Measurements from ENCODE around the gene KIR3DL3. TPM values are rescaled to one million over a fixed set of nuclear protein-coding genes. Genes with fewer than 3 reads are reported as not detected.
"Not testable (repeated sequence)": the region's sequence is repeated elsewhere in the genome, so short reads cannot be mapped to it uniquely, and the experiment has no call there.

The KIR3DL3 gene
- total RNA-seq, 1 experiment from 2014 or later, result not detected

DNA sequence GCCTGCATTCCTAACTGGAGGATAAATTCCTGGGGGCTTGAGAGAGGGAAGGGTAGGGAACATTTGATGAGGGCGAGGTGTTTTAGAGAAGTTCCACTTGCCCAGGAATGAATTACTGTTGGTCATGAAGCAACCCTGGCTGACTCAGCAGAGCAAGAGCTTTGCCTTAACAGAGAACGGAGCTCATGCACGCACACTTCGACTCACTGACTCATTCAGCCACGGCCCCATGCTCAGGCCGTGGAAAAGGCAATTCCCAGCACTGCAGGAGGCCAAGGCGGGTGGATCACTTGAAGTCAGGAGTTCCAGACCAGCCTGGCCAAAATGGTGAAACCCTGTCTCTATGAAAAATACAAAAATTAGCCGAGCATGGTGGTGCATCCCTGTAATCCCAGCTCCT is 40.0 kb downstream of the KIR3DL3 start:
- H3K27me3 ChIP-seq (replicated peaks; ENCODE audit: insufficient read depth, low read depth, low read length, poor library complexity); CTCF ChIA-PET; H3K4me3 ChIP-seq (ENCODE audit: low read depth, low read length, poor library complexity, severe bottlenecking); DNase-seq (ENCODE audit: low spot score); H3K36me3 ChIP-seq (ENCODE audit: insufficient read depth, low read length, poor library complexity, severe bottlenecking); H3K9me3 ChIP-seq (ENCODE audit: low read depth, low read length, poor library complexity, severe bottlenecking); BruUV-seq (replicated peaks); H3K27ac ChIP-seq (ENCODE audit: low read depth, low read length, poor library complexity, severe bottlenecking); POLR2A ChIA-PET (ENCODE audit: low non-redundant PET); intact Hi-C loops (cut with micrococcal nuclease; ENCODE audit: unreplicated experiment); H3K4me1 ChIP-seq (ENCODE audit: insufficient read depth, low read length, poor library complexity, severe bottlenecking): not testable (repeated sequence)

- DNase-seq (ENCODE audit: low spot score); CTCF ChIA-PET; H3K9me3 ChIP-seq (ENCODE audit: low read depth, low read length, poor library complexity, severe bottlenecking); POLR2A ChIA-PET (ENCODE audit: low non-redundant PET); H3K36me3 ChIP-seq (ENCODE audit: insufficient read depth, low read length, poor library complexity, severe bottlenecking); H3K4me3 ChIP-seq (ENCODE audit: low read depth, low read length, poor library complexity, severe bottlenecking); intact Hi-C loops (cut with micrococcal nuclease; ENCODE audit: unreplicated experiment); BruUV-seq (replicated peaks); H3K4me1 ChIP-seq (ENCODE audit: insufficient read depth, low read length, poor library complexity, severe bottlenecking); H3K27ac ChIP-seq (ENCODE audit: low read depth, low read length, poor library complexity, severe bottlenecking); H3K27me3 ChIP-seq (replicated peaks; ENCODE audit: insufficient read depth, low read depth, low read length, poor library complexity): not testable (repeated sequence)
Measured at GRCh38 chr19:54766464-54766863, 42.2 kb downstream of the KIR3DL3 start.

DNA sequence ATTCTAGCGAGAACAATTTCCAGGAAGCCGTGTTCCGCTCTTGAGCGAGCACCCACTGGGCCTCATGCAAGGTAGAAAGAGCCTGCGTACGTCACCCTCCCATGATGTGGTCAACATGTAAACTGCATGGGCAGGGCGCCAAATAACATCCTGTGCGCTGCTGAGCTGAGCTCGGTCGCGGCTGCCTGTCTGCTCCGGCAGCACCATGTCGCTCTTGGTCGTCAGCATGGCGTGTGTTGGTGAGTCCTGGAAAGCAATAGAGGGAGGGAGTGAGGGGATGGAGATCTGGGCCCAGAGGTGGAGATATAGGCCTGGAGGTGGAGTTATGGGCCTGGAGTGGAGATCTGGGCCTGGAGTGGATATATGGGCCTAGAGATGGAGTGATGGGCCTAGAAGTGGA is 45.4 kb downstream of the KIR3DL3 start, which contains the start of gene KIR2DL1:
TSS of gene KIR2DL1 (plus strand) at position 148 of the 400 bp plus-strand sequence. CDS start at position 206, 58 bp downstream.
- H3K9me3 ChIP-seq (ENCODE audit: low read depth, low read length, poor library complexity, severe bottlenecking); H3K36me3 ChIP-seq (ENCODE audit: insufficient read depth, low read length, poor library complexity, severe bottlenecking); H3K27ac ChIP-seq (ENCODE audit: low read depth, low read length, poor library complexity, severe bottlenecking); DNase-seq (ENCODE audit: low spot score); H3K27me3 ChIP-seq (replicated peaks; ENCODE audit: insufficient read depth, low read depth, low read length, poor library complexity); CTCF ChIA-PET; H3K4me1 ChIP-seq (ENCODE audit: insufficient read depth, low read length, poor library complexity, severe bottlenecking); POLR2A ChIA-PET (ENCODE audit: low non-redundant PET); H3K4me3 ChIP-seq (ENCODE audit: low read depth, low read length, poor library complexity, severe bottlenecking); BruUV-seq (replicated peaks): not testable (repeated sequence)
- intact Hi-C loops (cut with micrococcal nuclease; ENCODE audit: unreplicated experiment), result loop anchor here (5.0 kb wide), 1 partner anchor 78 kb away; no protein-coding TSS in a partner anchor

DNA sequence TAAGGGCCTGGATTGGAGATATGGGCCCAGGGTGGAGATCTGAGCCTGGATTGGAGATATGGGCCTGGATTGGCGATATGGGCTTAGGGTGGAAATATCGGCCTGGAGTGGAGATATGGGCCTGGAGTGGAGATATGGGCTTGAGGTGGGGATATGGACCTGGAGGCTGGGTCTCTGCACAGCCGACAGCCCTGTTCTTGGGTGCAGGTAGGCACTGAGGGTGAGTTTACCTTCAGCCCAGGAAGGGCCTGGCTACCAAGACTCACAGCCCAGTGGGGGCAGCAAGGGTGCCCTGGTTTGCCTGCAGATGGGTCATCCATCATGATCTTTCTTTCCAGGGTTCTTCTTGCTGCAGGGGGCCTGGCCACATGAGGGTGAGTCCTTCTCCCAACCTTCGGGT is 46.3 kb downstream of the KIR3DL3 start:
- H3K36me3 ChIP-seq (ENCODE audit: insufficient read depth, low read length, poor library complexity, severe bottlenecking); H3K27me3 ChIP-seq (replicated peaks; ENCODE audit: insufficient read depth, low read depth, low read length, poor library complexity); H3K27ac ChIP-seq (ENCODE audit: low read depth, low read length, poor library complexity, severe bottlenecking); H3K4me1 ChIP-seq (ENCODE audit: insufficient read depth, low read length, poor library complexity, severe bottlenecking); POLR2A ChIA-PET (ENCODE audit: low non-redundant PET); H3K4me3 ChIP-seq (ENCODE audit: low read depth, low read length, poor library complexity, severe bottlenecking); CTCF ChIA-PET; BruUV-seq (replicated peaks); H3K9me3 ChIP-seq (ENCODE audit: low read depth, low read length, poor library complexity, severe bottlenecking); DNase-seq (ENCODE audit: low spot score): not testable (repeated sequence)
- intact Hi-C loops (cut with micrococcal nuclease; ENCODE audit: unreplicated experiment), result loop anchor here (5.0 kb wide), 1 partner anchor 77 kb away; no protein-coding TSS in a partner anchor

DNA sequence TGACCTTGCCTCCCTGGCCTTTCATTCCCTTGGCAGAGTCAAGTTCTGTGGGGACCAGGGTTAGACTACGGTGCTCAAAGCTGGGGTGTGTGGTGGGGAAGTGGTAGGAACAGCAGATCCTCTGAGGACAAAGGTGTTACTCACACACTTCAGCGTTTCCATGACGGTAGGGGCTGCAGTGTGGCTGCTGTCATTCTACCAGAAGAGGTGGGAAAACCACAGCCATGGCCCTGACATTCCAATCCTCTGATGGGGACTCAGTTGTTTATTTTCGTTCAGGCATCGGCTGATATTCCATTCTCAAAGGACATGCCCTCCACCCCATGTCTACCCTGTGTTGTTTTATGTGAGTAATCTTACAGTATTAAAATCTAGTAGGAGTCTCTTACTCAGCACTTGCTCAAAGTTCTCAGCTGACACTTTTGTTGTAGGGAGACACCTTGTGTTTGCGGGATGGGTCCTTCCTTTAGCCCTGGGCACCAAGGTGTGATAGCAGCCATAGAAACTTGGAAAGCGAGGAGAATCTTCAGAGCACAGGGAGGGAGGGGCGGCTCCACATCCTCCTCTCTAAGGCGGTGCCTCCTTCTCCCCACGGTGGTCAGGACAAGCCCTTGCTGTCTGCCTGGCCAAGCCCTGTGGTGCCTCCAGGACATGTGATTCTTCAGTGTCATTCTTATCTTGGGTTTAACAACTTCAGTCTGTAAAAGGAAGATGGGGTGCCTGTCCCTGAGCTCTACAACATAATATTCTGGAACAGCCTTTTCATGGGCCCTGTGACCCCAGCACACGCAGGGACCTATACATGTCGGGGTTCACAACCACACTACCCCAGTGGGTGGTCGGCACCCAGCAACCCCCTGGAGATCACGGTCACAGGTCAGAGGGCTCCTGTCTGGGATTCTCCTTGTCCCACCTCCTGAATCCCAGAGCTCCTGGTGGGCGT is 47.0 kb downstream of the KIR3DL3 start:
- intact Hi-C loops (cut with micrococcal nuclease; ENCODE audit: unreplicated experiment), result loop anchor here (5.0 kb wide), 1 partner anchor 76 kb away; no protein-coding TSS in a partner anchor
- POLR2A ChIA-PET (ENCODE audit: low non-redundant PET); BruUV-seq (replicated peaks); CTCF ChIA-PET; H3K4me3 ChIP-seq (ENCODE audit: low read depth, low read length, poor library complexity, severe bottlenecking); DNase-seq (ENCODE audit: low spot score); H3K9me3 ChIP-seq (ENCODE audit: low read depth, low read length, poor library complexity, severe bottlenecking); H3K27ac ChIP-seq (ENCODE audit: low read depth, low read length, poor library complexity, severe bottlenecking); H3K36me3 ChIP-seq (ENCODE audit: insufficient read depth, low read length, poor library complexity, severe bottlenecking); H3K27me3 ChIP-seq (replicated peaks; ENCODE audit: insufficient read depth, low read depth, low read length, poor library complexity); H3K4me1 ChIP-seq (ENCODE audit: insufficient read depth, low read length, poor library complexity, severe bottlenecking): not testable (repeated sequence)

DNA sequence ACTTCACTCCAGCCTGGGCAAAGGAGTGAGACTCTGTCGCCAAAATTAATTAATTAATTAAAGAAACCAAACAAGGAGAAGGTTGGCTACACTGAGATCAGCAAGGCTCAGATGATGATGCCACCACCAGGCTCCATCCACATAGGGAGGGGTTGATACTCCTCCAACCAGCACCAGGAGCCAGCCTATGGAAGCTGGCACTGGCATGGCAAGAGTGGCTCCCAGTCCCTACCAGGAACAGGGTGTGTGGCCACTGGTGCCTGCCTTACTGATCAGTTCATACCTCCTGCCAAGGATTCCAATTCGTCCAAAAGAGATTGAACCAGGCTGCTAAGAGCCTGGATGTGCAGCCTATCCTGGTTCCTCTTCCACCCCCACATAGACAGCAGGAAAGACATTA is 48.4 kb downstream of the KIR3DL3 start:
- BruUV-seq (replicated peaks); H3K4me3 ChIP-seq (ENCODE audit: low read depth, low read length, poor library complexity, severe bottlenecking); H3K27me3 ChIP-seq (replicated peaks; ENCODE audit: insufficient read depth, low read depth, low read length, poor library complexity); H3K9me3 ChIP-seq (ENCODE audit: low read depth, low read length, poor library complexity, severe bottlenecking); H3K27ac ChIP-seq (ENCODE audit: low read depth, low read length, poor library complexity, severe bottlenecking); CTCF ChIA-PET; H3K36me3 ChIP-seq (ENCODE audit: insufficient read depth, low read length, poor library complexity, severe bottlenecking); H3K4me1 ChIP-seq (ENCODE audit: insufficient read depth, low read length, poor library complexity, severe bottlenecking); DNase-seq (ENCODE audit: low spot score); POLR2A ChIA-PET (ENCODE audit: low non-redundant PET): not testable (repeated sequence)
- intact Hi-C loops (cut with micrococcal nuclease; ENCODE audit: unreplicated experiment), result loop anchor here (5.0 kb wide), 1 partner anchor 75 kb away; no protein-coding TSS in a partner anchor

DNA sequence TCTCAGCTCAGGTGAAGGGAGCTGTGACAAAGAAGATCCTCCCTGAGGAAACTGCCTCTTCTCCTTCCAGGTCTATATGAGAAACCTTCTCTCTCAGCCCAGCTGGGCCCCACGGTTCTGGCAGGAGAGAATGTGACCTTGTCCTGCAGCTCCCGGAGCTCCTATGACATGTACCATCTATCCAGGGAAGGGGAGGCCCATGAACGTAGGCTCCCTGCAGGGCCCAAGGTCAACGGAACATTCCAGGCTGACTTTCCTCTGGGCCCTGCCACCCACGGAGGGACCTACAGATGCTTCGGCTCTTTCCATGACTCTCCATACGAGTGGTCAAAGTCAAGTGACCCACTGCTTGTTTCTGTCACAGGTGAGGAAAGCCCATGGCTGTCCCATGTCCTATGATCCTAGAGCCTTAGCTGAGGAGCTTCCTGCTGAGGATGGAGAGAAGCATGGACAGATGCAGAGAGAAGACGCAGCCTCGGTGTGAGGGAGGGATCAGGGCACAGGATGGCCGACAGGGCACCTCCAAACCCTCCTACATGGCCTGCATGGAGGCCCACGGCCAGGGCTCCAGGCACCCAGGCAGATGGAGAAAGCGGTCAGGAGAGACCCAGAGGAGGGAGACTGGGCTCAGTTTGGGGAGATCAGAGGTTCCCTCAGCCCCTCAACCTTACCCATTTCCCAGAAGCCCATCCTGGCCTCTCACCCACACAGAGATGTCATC is 51.0 kb downstream of the KIR3DL3 start:
- POLR2A ChIA-PET (ENCODE audit: low non-redundant PET); intact Hi-C loops (cut with micrococcal nuclease; ENCODE audit: unreplicated experiment); CTCF ChIA-PET: not testable (repeated sequence)

More for the DNA sequence above, 51.0 kb downstream of the KIR3DL3 start:
- H3K27ac ChIP-seq (ENCODE audit: low read depth, low read length, poor library complexity, severe bottlenecking); H3K9me3 ChIP-seq (ENCODE audit: low read depth, low read length, poor library complexity, severe bottlenecking); BruUV-seq (replicated peaks); H3K4me1 ChIP-seq (ENCODE audit: insufficient read depth, low read length, poor library complexity, severe bottlenecking); H3K27me3 ChIP-seq (replicated peaks; ENCODE audit: insufficient read depth, low read depth, low read length, poor library complexity); H3K36me3 ChIP-seq (ENCODE audit: insufficient read depth, low read length, poor library complexity, severe bottlenecking); H3K4me3 ChIP-seq (ENCODE audit: low read depth, low read length, poor library complexity, severe bottlenecking); DNase-seq (ENCODE audit: low spot score): not testable (repeated sequence)

Data from A673 (cell line).